Activated effector memory CD4-positive, alpha-beta T cell treated with anti-CD3 and anti-CD28 coated beads, Interleukin-2, amount 50 U/mL, for 16 hours (primary cell): Measurements from ENCODE around the gene PRR5.
"Not testable (repeated sequence)": the region's sequence is repeated elsewhere in the genome, so short reads cannot be mapped to it uniquely, and the experiment has no call there.

Source experiments
- DNase-seq: peaks from one replicate; pipeline ENCODE4 v3.0.0-alpha.2; 2020

The PRR5 gene

GRCh38 chr22:44736581-44737405 is 34.8 kb downstream of the PRR5 start:
- DNase-seq = no peak

DNA sequence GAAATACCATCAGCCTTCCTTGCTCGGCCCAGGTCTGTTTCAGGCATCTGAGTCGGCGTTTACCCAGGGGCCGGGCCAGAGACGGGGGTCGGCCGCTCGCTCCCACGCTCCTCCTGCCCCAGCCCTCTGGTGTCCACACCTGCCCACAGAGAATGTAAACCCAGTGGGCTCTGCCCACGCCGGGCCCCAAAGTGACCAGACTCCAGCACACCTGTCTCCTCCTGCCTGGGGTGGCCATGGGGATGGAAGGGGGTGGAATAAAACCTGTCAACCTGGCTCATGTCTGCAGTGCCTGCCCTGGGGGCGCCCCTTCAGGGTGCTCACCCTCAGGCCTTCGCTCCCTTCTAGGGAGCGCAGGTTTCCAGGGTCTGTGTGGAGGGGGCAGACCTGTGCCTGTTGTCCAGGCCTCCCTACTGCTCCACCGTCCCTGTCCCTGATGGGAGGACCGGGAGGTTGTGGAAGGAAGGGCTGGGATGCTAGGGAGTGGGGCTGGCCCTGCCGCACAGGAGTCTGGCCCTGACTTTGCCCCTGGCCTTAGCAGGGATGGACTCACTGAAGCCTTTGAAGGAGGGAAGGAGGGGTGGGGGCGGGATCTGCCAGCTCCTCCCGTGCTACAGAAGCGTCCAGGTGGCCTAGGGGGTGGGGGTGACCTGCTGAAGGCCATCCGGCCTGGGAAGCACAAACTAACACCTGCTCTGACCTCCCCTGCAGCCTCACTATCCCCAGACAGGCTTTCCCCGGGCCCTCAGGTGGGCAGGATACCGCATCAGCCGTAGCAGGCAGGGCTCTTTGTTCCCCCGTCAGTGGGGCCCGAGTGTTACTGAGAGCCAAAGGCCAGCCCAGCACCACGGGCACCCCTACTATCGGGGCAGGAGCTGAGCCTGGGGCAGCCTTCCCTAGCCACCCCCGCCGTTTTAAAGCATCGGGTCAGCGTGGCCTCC is 35.7 kb downstream of the PRR5 start:
- no peak for DNase-seq

DNA sequence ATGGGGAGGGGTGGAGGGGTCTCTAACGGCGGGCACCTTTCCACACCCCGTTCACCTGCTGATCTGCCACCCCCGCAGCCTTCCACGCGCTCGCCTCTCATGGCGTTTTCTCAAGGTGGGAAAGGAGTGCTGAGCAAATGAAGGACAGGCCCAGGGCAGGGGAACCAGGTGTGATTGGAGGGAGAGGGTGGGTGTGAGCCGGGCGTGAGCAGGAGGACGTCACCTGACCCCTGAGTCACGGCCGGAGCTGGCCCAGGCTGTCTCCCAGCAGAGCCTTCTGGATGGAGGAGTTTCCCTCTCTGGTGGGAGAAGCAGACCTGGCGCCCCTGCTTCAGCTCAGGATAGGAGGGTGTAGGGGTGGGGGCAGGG is 36.3 kb downstream of the PRR5 start:
- DNase-seq = no peak

- DNase-seq = no peak
Observed at GRCh38 chr22:44739024-44739423, 37.0 kb downstream of the PRR5 start.

GRCh38 chr22:44739666-44740065 is 37.7 kb downstream of the PRR5 start:
- DNase-seq = not testable (repeated sequence)

DNA sequence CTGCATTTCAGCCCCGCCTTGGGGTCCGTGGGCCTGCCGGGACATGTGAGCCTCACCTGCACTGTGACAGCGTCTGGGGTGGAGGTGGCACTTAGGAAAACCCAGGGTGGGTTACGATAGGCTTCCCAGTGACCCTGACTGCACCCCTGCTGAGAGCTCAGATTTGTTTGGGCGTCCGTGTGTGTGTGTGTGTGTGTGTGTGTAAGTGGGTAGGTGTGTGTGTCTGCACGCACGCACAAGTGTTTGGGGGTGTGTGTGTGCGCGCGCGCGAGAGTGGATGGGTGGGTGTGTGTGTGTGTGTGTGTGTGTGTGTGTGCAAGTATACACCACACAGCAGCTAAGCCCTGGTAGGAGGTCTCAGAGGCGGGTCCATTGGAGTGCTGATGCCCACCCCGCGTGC is 38.3 kb downstream of the PRR5 start:
- DNase-seq = no peak

DNA sequence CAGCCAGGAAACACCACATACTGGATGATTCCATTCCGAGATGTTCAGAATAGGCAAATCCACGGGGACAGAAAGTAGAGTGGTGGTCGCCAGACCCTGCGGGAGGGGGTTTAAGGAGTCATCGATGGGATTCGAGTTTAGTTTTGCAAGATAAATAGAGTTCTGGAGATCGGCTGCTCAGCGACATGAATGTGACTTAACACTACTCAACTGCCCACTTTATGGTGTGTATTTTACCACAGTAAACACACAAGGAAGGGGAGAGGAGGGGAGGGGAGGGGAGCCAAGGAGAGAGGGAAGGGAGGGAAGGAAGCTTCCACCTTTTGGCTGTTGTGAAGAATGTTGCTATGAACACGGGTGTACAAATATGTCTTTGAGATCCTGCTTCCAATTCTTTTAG is 39.9 kb downstream of the PRR5 start:
- no peak for DNase-seq

DNA sequence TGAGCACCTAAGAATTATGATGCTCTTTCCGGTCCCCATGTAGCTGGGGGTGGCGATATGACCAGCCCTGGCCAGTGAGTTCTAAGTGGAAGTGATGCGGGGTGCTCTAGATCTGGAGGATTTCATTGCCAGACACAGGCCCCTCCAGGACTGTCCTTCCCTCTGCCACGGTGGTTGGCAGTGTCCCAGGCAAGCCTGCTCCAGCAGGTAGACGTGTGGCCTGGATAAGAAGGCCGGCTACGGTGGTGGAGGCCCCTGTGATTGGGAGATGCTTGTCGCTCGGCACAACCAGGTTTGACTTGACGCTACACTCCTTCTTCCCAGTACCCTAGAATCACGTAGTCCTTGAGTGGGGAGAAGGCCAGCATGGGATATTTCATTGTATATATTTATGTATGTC is 41.2 kb downstream of the PRR5 start:
- DNase-seq = no peak

GRCh38 chr22:44743804-44744211 is 41.8 kb downstream of the PRR5 start:
- DNase-seq = no peak

GRCh38 chr22:44745853-44746789 is 44.1 kb downstream of the PRR5 start:
- no peak for DNase-seq

GRCh38 chr22:44747784-44748127 is 45.8 kb downstream of the PRR5 start:
- DNase-seq = not testable (repeated sequence)

GRCh38 chr22:44748524-44748923 is 46.5 kb downstream of the PRR5 start:
- no peak for DNase-seq

- no peak for DNase-seq
Observed at GRCh38 chr22:44750481-44750880, 48.5 kb downstream of the PRR5 start.

- no peak for DNase-seq
Observed at GRCh38 chr22:44752285-44753188, 50.5 kb downstream of the PRR5 start, which contains the start of gene ARHGAP8. TSS of gene ARHGAP8 (plus strand) at chr22:44752575. CDS start at chr22:44786528, 33,953 bp downstream.

DNA sequence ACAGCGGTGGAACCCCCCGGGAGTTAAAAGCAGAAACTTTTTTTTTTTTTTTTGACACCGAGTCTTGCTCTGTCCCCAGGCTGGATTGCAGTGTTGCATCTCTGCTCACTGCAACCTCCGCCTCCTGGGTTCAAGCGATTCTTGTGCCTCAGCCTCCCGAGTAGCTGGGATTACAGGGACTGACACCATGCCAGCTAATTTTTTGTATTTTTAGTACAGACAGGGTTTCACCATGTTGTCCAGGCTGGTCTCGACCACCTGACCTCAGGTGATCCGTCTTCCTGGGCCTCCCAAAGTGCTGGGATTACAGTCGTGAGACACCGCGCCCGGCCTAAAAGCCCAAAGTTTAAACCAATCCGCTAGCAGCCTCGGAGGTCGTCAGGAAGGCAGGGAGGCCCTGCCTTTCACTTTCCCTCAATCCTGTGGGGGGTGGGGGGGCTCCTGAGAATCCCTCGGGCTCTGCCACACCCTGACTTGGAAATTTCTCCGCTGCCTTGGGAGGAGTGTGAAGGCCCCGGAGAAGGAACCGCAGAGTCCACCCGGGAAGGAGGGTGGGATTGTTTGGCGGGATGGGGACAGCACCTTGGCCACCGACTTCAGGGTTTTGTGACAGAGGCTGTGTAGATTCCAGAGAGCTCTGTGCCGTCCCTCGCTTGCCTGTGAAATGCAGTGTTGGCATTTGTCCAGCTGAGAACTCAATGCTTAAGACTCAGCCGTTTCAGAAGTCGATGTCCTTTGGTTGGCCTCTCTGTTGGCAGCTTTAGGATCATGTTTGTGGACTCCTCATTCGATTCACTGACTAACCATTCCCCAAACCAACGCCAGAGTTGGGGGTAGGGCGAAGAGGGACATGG is 51.4 kb downstream of the PRR5 start:
- no peak for DNase-seq

- DNase-seq = no peak
Observed at GRCh38 chr22:44754998-44755397, 53.0 kb downstream of the PRR5 start.

GRCh38 chr22:44755417-44755816 is 53.4 kb downstream of the PRR5 start:
- DNase-seq = no peak

- DNase-seq = no peak
Observed at GRCh38 chr22:44755956-44756361, 54.0 kb downstream of the PRR5 start.

GRCh38 chr22:44758344-44758973 is 56.5 kb downstream of the PRR5 start:
- no peak for DNase-seq

DNA sequence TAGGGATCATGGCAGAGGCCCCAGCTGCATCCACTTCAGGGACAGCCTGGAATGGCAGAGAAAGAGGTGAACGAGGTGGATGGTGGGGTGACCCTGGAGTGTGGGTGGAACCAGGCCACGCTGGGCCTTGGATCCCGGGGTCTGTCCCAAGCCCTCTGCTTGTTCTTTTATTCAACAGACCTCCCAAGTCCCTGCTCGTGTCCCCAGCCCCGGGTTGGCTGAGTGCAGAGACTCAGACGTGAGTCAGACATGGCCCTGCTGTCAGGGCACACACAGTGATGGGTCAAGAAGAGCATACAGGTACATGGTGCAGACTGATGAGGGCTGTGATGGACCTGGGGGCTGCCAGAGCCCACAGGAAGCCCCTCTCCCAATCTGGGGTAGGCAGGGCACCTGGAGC is 57.0 kb downstream of the PRR5 start:
- no peak for DNase-seq
